Gastroesophageal sphincter (tissue), 4 donors: ENCODE results near the gene KLHL5. TPM values are rescaled to one million over a fixed set of nuclear protein-coding genes. Genes with fewer than 3 reads are reported as not detected.
"Not testable (repeated sequence)": the region's sequence is repeated elsewhere in the genome, so short reads cannot be mapped to it uniquely, and the experiment has no call there.

Experiments
- ATAC-seq: fragments of 150-250 bp; one replicate; pipeline ENCODE4 v1.9.1; 2016; ENCODE audit warnings: mild to moderate bottlenecking, moderate library complexity
- H3K27ac ChIP-seq, 4 donors: fragments of 200-600 bp; sonication (generic) in 3 of 4; 1 replicate in 3 of 4; 2 replicates in 1 of 4; pipeline ENCODE4 v1.5.1; 2016 to 2019
- H3K27me3 ChIP-seq: fragments of 200-600 bp; sonication (generic); one replicate; pipeline ENCODE4 v1.5.1; 2019
- H3K36me3 ChIP-seq, 2 donors: fragments of 200-600 bp; sonication (generic); one replicate each; pipeline ENCODE4 v1.5.1; 2019; ENCODE audit warnings: control low read depth in 1 of 2
- H3K4me1 ChIP-seq, 3 donors: fragments of 200-600 bp; sonication (generic); 1 replicate in 2 of 3; 2 replicates in 1 of 3; pipeline ENCODE4 v1.5.1; 2016 to 2019; ENCODE audit warnings: control low read depth in 2 of 3
- H3K4me3 ChIP-seq, 2 donors: fragments of 200-600 bp; sonication (generic); one replicate each; pipeline ENCODE4 v1.5.1; 2019; ENCODE audit warnings: mild to moderate bottlenecking in 1 of 2, moderate library complexity in 1 of 2
- H3K9me3 ChIP-seq, 3 donors: fragments of 200-600 bp; sonication (generic); one replicate each; pipeline ENCODE4 v1.5.1; 2017 to 2019; ENCODE audit warnings: control low read depth in 2 of 3
- EP300 ChIP-seq: sonication (generic); formaldehyde crosslinking; IDR thresholded peaks from one replicate; pipeline ENCODE4 v1.6.1; 2017; ENCODE audit warnings: antibody characterized with exemption, mild to moderate bottlenecking
- POLR2A ChIP-seq, 2 donors: fragments of 450-650 bp; IDR thresholded peaks; one replicate each; pipeline ENCODE4 v1.6.1; 2017; ENCODE audit warnings: antibody characterized with exemption in 2 of 2, mild to moderate bottlenecking in 2 of 2, moderate library complexity in 1 of 2
- POLR2AphosphoS5 ChIP-seq: sonication (generic); formaldehyde crosslinking; IDR thresholded peaks from one replicate; pipeline ENCODE4 v1.6.1; 2017; ENCODE audit warnings: antibody characterized with exemption
- WGBS, 2 donors: methylation state at CpG; one replicate each; pipeline ENCODE4 v1.1.5; 2018; ENCODE audit warnings: low coverage in 1 of 2; 5-methylcytosine and 5-hydroxymethylcytosine counted together
- total RNA-seq, 4 donors: library from RNA; depleted of rRNA; stranded (reverse); fragments of >200 nt; gene quantifications; one replicate each; pipeline ENCODE4 v1.1.0, GENCODE V29; 2016
- TF ChIP-seq, protein P1 (sequence below), 4 experiments: fragments of 200-600 bp in 2 of 4; fragments of 450-650 bp in 2 of 4; sonication (generic) in 1 of 4; IDR thresholded peaks; one replicate each; pipeline ENCODE4 v1.5.1; 2017 to 2019; ENCODE audit warnings: antibody characterized with exemption in 4 of 4, mild to moderate bottlenecking in 2 of 4, moderate library complexity in 2 of 4

KLHL5 gene
- total RNA-seq, 4 donors from 2014 or later, result 57.5 to 143 (median 106) TPM

DNA sequence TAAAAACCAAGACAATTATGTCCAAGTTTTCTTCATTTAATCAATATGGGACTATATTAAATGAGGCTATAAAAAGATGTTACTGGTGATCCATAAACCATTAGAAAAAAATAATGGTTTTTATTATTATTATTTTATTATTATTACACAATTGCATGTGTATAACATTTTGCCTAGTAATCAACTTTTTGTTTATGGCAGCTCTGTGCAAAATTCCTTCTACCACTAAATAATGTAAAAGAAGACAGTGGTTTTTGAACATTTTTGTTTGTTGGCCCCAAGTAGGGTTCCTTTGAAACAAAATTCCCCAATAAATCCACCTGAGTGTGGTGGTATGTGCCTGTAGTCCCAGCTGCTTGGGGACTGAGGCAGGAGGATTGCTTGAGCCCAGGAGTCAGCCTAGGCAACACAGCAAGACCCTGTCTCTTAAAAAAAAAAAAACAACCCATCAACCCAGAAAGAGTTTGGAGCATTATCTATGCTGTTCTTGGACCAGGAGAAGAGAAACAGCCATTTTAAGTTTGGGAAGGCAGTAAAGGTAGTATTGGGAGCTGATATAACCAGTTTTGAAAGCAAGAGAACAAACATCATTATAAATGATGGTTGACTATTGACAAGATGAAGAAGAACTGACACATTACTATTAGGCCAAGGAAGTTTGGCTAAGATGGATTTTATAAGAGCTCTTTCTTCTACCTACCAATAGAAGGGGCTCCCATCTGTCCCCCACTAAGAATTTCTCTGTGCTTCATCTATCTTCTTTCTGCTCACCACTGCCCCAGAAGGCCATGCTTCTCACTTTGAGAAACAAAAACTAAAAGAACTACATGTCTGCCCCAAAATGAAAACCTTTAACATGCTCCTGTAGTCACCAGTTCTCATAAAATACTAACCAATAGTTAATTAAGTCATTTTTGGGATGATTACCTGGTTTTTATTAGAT, 32.0 kb upstream of the KLHL5 start:
- ATAC-seq, result no peak
- no peak overlapping the region for H3K4me3 ChIP-seq
- no peaks in the 10 kb centered on the region for H3K4me1 ChIP-seq
- TF ChIP-seq POLR2AphosphoS5, result no peak
- no peak for TF ChIP-seq EP300
- TF ChIP-seq, protein P1, sequence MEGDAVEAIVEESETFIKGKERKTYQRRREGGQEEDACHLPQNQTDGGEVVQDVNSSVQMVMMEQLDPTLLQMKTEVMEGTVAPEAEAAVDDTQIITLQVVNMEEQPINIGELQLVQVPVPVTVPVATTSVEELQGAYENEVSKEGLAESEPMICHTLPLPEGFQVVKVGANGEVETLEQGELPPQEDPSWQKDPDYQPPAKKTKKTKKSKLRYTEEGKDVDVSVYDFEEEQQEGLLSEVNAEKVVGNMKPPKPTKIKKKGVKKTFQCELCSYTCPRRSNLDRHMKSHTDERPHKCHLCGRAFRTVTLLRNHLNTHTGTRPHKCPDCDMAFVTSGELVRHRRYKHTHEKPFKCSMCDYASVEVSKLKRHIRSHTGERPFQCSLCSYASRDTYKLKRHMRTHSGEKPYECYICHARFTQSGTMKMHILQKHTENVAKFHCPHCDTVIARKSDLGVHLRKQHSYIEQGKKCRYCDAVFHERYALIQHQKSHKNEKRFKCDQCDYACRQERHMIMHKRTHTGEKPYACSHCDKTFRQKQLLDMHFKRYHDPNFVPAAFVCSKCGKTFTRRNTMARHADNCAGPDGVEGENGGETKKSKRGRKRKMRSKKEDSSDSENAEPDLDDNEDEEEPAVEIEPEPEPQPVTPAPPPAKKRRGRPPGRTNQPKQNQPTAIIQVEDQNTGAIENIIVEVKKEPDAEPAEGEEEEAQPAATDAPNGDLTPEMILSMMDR (IDR thresholded peaks at IDR 0.05), result no peak
- no peak for TF ChIP-seq POLR2A (IDR thresholded peaks at IDR 0.05)
- H3K36me3 ChIP-seq, result no peaks in the 10 kb centered on the region
- no peaks in the 10 kb centered on the region for H3K9me3 ChIP-seq
- no peak overlapping the region for H3K27ac ChIP-seq
- no peaks in the 10 kb centered on the region for H3K27me3 ChIP-seq

DNA sequence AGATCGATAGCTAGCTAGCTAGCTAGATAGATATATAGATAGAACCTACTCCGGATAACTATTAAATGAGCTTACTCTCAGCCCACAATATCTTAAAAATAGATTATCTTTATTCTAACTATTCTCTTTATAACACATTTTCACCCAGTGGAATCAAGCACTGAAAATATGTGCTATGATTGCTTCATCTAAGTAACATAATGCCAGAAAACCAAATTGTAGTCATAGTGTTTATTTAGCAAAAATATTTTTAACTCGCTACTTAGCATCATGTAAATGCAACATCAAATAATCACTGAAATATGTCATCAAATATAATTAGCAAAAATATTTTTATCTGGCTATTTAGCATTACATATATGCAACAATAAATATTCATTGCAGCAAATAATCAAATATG, 31.3 kb upstream of the KLHL5 start:
- no peaks in the 10 kb centered on the region for H3K27me3 ChIP-seq
- no peaks in the 10 kb centered on the region for H3K9me3 ChIP-seq
- H3K4me3 ChIP-seq, result no peak overlapping the region
- TF ChIP-seq, protein P1 (IDR thresholded peaks at IDR 0.05), result no peak
- no peak for TF ChIP-seq POLR2A (IDR thresholded peaks at IDR 0.05)
- TF ChIP-seq POLR2AphosphoS5, result no peak
- no peak for TF ChIP-seq EP300
- 68 to 82% methylated on average over 3 of the region's 3 CpGs for WGBS, 2 donors
- no peak overlapping the region for H3K27ac ChIP-seq
- no peak for ATAC-seq
- H3K36me3 ChIP-seq, result no peaks in the 10 kb centered on the region
- H3K4me1 ChIP-seq, result no peaks in the 10 kb centered on the region

DNA sequence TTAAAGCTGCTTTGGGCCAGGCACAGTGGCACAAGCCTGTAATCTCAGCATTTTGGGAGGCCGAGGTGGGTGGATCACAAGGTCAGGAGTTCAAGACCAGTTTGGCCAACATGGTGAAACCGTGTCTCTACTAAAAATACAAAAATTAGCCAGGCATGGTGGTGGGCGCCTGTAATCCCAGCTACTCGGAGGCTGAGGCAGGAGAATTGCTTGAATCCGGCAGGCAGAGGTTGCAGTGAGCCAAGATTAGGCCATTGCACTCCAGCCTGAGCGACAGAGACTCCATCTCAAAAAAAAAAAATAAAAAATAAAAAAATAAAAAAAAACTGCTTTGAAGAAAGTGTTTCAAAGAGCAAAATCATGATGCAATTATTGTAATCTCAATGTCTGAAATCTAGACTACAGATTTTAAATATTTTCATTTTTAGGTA, 30.4 kb upstream of the KLHL5 start:
- H3K27ac ChIP-seq, H3K9me3 ChIP-seq, H3K4me3 ChIP-seq, ATAC-seq, H3K27me3 ChIP-seq, H3K4me1 ChIP-seq, H3K36me3 ChIP-seq: not testable (repeated sequence)
- WGBS, 2 donors, result 83 to 90% methylated on average over 3 to 6 of the region's 6 CpGs

DNA sequence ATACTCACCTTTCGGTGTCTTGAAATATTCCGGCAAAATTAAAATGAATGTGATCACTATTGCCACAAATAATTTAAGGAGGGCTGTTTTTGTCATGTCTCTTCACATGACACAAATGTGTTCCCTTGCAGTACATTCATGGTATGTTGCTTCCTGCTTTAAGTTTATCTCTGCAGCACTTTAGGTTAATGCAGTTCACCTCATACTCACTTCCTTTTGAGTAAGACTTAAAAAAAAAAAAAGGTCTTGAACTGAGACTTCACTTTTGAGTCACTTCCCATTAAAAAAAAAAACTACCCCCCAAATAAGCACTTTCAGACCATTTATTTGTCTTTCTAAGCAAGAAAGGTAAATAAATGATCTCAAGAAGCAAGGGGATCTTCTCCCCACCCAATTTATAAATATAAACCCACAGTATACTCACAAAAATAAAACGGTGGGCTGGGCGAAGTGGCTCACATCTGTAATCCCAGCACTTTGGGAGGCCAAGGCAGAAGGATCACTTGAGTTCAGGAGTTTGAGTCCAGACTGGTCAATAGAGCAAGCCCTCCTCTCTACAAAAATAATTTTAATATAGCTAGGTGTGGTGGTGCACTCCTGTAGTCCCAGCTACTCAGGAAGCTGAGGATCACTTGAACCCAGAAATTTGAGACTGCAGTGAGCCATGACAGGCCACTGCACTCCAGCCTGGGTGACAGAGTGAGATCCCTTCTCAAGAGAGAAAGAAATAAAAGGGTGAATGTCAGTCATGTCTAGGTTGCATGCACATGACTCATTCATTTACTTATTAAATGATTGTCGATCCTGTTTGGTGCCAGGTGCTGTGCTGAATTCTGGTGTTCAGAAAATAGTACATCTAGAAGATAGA, 29.6 kb upstream of the KLHL5 start, which contains the start of gene TMEM156:
TMEM156 (minus strand) TSS at position 192 of the 868 bp plus-strand sequence; CDS start at position 96, 96 bp downstream.
- Histone ChIP-seq H3K36me3 (no peaks in the 10 kb centered on the region), H3K4me1 (no peaks in the 10 kb centered on the region), H3K4me3 (no peak within 1 kb of the TSS), H3K9me3 (no peaks in the 10 kb centered on the region), H3K27ac (no peak within 1 kb of the TSS), H3K27me3 (no peaks in the 10 kb centered on the region)
- no peak for TF ChIP-seq POLR2AphosphoS5
- TF ChIP-seq, protein P1 (IDR thresholded peaks at IDR 0.05), result no peak
- no peak for TF ChIP-seq EP300
- no peak for TF ChIP-seq POLR2A (IDR thresholded peaks at IDR 0.05)
- WGBS, 2 donors, result 67 to 88% methylated on average over 4 to 5 of the region's 5 CpGs
- no peak for ATAC-seq

DNA sequence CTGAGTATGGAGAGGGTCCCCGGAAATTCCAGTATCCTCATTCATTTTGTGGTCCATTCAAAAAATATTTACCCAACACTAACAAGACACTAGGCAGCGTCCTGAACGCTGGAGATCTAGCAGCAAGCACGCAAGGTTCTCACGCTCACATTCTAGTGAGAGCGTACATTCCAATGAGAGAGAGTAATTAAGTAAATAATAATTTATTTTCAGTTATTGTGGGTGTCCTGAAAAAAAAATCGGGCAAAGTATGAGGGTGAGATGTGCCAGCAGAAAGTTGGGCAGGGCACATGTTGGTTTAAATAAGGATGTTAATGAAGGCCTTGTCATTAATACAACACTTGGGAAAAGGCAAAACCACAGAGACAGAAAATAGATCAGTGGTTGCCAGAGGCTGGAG, 25.9 kb upstream of the KLHL5 start:
- TF ChIP-seq EP300, result no peak
- no peak for TF ChIP-seq POLR2AphosphoS5
- TF ChIP-seq, protein P1 (IDR thresholded peaks at IDR 0.05), result no peak
- TF ChIP-seq POLR2A (IDR thresholded peaks at IDR 0.05), result no peak
- Histone ChIP-seq H3K9me3 (no peaks in the 10 kb centered on the region), H3K27ac (no peak overlapping the region), H3K27me3 (no peaks in the 10 kb centered on the region), H3K4me1 (no peaks in the 10 kb centered on the region), H3K4me3 (no peak overlapping the region), H3K36me3 (no peaks in the 10 kb centered on the region)
- 90 to 91% methylated on average over 7 of the region's 7 CpGs for WGBS, 2 donors
- no peak for ATAC-seq
